ENCODE measurements around the gene GARRE1.
"Not testable (repeated sequence)": the region's sequence is repeated elsewhere in the genome, so short reads cannot be mapped to it uniquely, and the experiment has no call there.

GARRE1 gene

DNA sequence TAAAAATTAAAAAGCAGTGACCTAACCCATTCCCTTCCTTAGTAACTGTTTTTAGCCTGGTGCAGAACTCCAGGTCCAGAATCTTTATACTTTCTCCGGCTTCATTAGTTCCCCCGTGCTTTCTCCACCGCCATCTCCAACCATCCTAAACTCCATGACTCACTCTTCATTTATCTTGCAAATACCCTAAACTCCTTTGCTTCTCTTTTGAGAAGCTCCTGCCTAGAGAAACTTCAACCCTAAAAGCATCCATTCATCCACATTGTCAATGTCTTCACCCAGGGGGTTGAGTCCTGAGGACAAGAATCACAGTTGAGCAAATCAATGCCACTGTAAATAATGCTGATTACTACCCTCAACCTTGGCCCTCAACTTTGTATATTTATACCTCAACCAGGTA, 17.1 kb upstream of the GARRE1 start:
- Histone ChIP-seq H3K9me2 (replicated peaks; ENCODE audit: insufficient read depth, low read length) (no peaks in the 10 kb centered on the region), H4K20me1 (ENCODE audit: insufficient read depth, low read length) (no peaks in the 10 kb centered on the region), H3K36me3 (replicated peaks; ENCODE audit: insufficient read depth, low read length) (no peaks in the 10 kb centered on the region), H3K4me3 (ENCODE audit: low read length) (no peak overlapping the region), H3F3A (ENCODE audit: insufficient read depth, low read length) (no peaks in the 10 kb centered on the region), H2AFZ (ENCODE audit: low read length) (no peak overlapping the region), H3K27ac (ENCODE audit: low read length) (no peak overlapping the region), H3K79me2 (ENCODE audit: low read length) (no peaks in the 10 kb centered on the region), H3K9ac (ENCODE audit: low read length) (no peak overlapping the region), H3K4me2 (ENCODE audit: low read depth, low read length) (no peak overlapping the region), H3K27me3 (replicated peaks; ENCODE audit: insufficient read depth, low read length) (no peaks in the 10 kb centered on the region), H3K9me3 (replicated peaks; ENCODE audit: insufficient read depth, low read length) (no peaks in the 10 kb centered on the region), H3K4me1 (ENCODE audit: low read length) (no peaks in the 10 kb centered on the region)
- no peak for DNase-seq
- no peak for TF ChIP-seq EZH2phosphoT487 (IDR thresholded peaks at IDR 0.05; ENCODE audit: low read length)
- TF ChIP-seq, protein P1, sequence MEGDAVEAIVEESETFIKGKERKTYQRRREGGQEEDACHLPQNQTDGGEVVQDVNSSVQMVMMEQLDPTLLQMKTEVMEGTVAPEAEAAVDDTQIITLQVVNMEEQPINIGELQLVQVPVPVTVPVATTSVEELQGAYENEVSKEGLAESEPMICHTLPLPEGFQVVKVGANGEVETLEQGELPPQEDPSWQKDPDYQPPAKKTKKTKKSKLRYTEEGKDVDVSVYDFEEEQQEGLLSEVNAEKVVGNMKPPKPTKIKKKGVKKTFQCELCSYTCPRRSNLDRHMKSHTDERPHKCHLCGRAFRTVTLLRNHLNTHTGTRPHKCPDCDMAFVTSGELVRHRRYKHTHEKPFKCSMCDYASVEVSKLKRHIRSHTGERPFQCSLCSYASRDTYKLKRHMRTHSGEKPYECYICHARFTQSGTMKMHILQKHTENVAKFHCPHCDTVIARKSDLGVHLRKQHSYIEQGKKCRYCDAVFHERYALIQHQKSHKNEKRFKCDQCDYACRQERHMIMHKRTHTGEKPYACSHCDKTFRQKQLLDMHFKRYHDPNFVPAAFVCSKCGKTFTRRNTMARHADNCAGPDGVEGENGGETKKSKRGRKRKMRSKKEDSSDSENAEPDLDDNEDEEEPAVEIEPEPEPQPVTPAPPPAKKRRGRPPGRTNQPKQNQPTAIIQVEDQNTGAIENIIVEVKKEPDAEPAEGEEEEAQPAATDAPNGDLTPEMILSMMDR (IDR thresholded peaks at IDR 0.05; ENCODE audit: low read length), result no peak
- TF ChIP-seq EZH2 (optimal IDR thresholded peaks at IDR 0.05; ENCODE audit: low read depth, low read length), result no peak

DNA sequence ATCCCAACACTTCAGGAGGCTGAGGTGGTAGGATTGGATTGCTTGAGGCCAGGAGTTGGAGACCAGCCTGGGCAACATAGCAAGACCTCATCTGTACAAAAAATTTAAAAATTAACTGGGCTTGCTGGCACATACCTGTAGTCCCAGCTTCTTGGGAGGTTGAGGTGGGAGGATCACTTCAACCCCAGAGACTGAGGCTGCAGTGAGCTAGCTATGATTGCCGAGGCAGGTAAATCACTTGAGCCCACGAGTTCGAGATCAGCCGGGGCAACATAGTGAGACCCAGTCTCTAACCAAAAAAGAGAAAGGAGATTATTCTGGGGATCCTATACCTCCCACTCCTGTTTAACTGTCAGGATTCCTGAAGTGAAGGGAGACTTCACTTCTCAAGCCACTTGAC, 16.4 kb upstream of the GARRE1 start:
- Histone ChIP-seq H3K79me2 (ENCODE audit: low read length) (no peaks in the 10 kb centered on the region), H3F3A (ENCODE audit: insufficient read depth, low read length) (no peaks in the 10 kb centered on the region), H2AFZ (ENCODE audit: low read length) (no peak overlapping the region), H3K9me3 (replicated peaks; ENCODE audit: insufficient read depth, low read length) (no peaks in the 10 kb centered on the region), H3K27ac (ENCODE audit: low read length) (no peak overlapping the region), H4K20me1 (ENCODE audit: insufficient read depth, low read length) (no peaks in the 10 kb centered on the region), H3K4me2 (ENCODE audit: low read depth, low read length) (no peak overlapping the region), H3K4me3 (ENCODE audit: low read length) (no peak overlapping the region), H3K9me2 (replicated peaks; ENCODE audit: insufficient read depth, low read length) (no peaks in the 10 kb centered on the region), H3K36me3 (replicated peaks; ENCODE audit: insufficient read depth, low read length) (no peaks in the 10 kb centered on the region), H3K9ac (ENCODE audit: low read length) (no peak overlapping the region), H3K27me3 (replicated peaks; ENCODE audit: insufficient read depth, low read length) (no peaks in the 10 kb centered on the region), H3K4me1 (ENCODE audit: low read length) (no peaks in the 10 kb centered on the region)
- DNase-seq, result no peak
- TF ChIP-seq, protein P1 (IDR thresholded peaks at IDR 0.05; ENCODE audit: low read length), result no peak
- TF ChIP-seq EZH2 (optimal IDR thresholded peaks at IDR 0.05; ENCODE audit: low read depth, low read length) (no peak), EZH2phosphoT487 (IDR thresholded peaks at IDR 0.05; ENCODE audit: low read length) (no peak)

GRCh38 chr19:34241513-34242337, 12.6 kb upstream of the GARRE1 start:
- DNase-seq, result no peak
- H3K4me1 ChIP-seq (ENCODE audit: low read length), result no peaks in the 10 kb centered on the region
- H3K79me2 ChIP-seq (ENCODE audit: low read length), result no peaks in the 10 kb centered on the region
- H3K4me2 ChIP-seq (ENCODE audit: low read depth, low read length), result no peak overlapping the region
- no peaks in the 10 kb centered on the region for H3F3A ChIP-seq (ENCODE audit: insufficient read depth, low read length)
- H4K20me1 ChIP-seq (ENCODE audit: insufficient read depth, low read length), result no peaks in the 10 kb centered on the region
- no peak overlapping the region for H2AFZ ChIP-seq (ENCODE audit: low read length)
- no peaks in the 10 kb centered on the region for H3K9me2 ChIP-seq (replicated peaks; ENCODE audit: insufficient read depth, low read length)
- H3K27ac ChIP-seq (ENCODE audit: low read length), result no peak overlapping the region
- H3K9ac ChIP-seq (ENCODE audit: low read length), result no peak overlapping the region
- no peaks in the 10 kb centered on the region for H3K36me3 ChIP-seq (replicated peaks; ENCODE audit: insufficient read depth, low read length)
- H3K9me3 ChIP-seq (replicated peaks; ENCODE audit: insufficient read depth, low read length), result no peaks in the 10 kb centered on the region
- no peak for TF ChIP-seq EZH2phosphoT487 (IDR thresholded peaks at IDR 0.05; ENCODE audit: low read length)
- TF ChIP-seq, protein P1 (IDR thresholded peaks at IDR 0.05; ENCODE audit: low read length), result no peak
- TF ChIP-seq EZH2 (optimal IDR thresholded peaks at IDR 0.05; ENCODE audit: low read depth, low read length), result no peak
- no peak overlapping the region for H3K4me3 ChIP-seq (ENCODE audit: low read length)
- no peaks in the 10 kb centered on the region for H3K27me3 ChIP-seq (replicated peaks; ENCODE audit: insufficient read depth, low read length)

GRCh38 chr19:34243138-34243875, 11.0 kb upstream of the GARRE1 start:
- not testable (repeated sequence) for H3K4me2 ChIP-seq (ENCODE audit: low read depth, low read length); DNase-seq; H3K79me2 ChIP-seq (ENCODE audit: low read length); H3K9me3 ChIP-seq (replicated peaks; ENCODE audit: insufficient read depth, low read length); H2AFZ ChIP-seq (ENCODE audit: low read length); H3K4me3 ChIP-seq (ENCODE audit: low read length); H3K9ac ChIP-seq (ENCODE audit: low read length); H3K27me3 ChIP-seq (replicated peaks; ENCODE audit: insufficient read depth, low read length); H3K4me1 ChIP-seq (ENCODE audit: low read length); H4K20me1 ChIP-seq (ENCODE audit: insufficient read depth, low read length); H3K36me3 ChIP-seq (replicated peaks; ENCODE audit: insufficient read depth, low read length); H3K27ac ChIP-seq (ENCODE audit: low read length); H3F3A ChIP-seq (ENCODE audit: insufficient read depth, low read length); H3K9me2 ChIP-seq (replicated peaks; ENCODE audit: insufficient read depth, low read length)

All from MM.1S (cell line).